ENCODE results near the gene NFKBIB. TPM values are rescaled to one million over a fixed set of nuclear protein-coding genes. Genes with fewer than 3 reads are reported as not detected.

The NFKBIB gene
- polyA plus RNA-seq, 3 donors, result 6.7 to 29.4 (median 9.0) TPM

- intact Hi-C loops (cut with micrococcal nuclease), result loop anchor here in 1 of 2 donors (10.0 kb wide), 2 partner anchors 190 to 520 kb away; partner anchors contain the start of gene FAM98C
- Mint-ChIP-seq H3K27me3 (ENCODE audit: low read depth in 3 of 3) (no peaks in the 10 kb centered on the region), H3K36me3 (peaks cover 35 to 54% of the 10 kb centered on the region in 2 donors), H3K9me3 (peaks cover 0 to 4% (median 0%) of the 10 kb centered on the region in 7 donors), H3K27ac (peak overlapping the region in 1 of 7 donors; percentile 4), H3K4me3 (no peak overlapping the region), H3K4me1 (peaks cover under 1% of the 10 kb centered on the region)
- peaks cover 24 to 34% of the 10 kb centered on the region in 2 donors for H3K36me3 ChIP-seq (replicated peaks in 1 of 2; ENCODE audit: control insufficient read depth in 1 of 2, insufficient read depth in 2 of 2, low read length in 2 of 2)
- TF ChIP-seq CTCF (IDR thresholded peaks at IDR 0.05), result no peak
- H3K4me2 ChIP-seq (replicated peaks; ENCODE audit: extremely low read depth, low read length, poor library complexity, severe bottlenecking), result no peak overlapping the region
- H3K27ac ChIP-seq (ENCODE audit: low read depth in 1 of 2, low read length in 2 of 2), result no peak overlapping the region
- H3K4me1 ChIP-seq (ENCODE audit: control insufficient read depth in 1 of 2, insufficient read depth in 2 of 2, low read length in 2 of 2), result peaks cover under 1 to 2% of the 10 kb centered on the region in 2 donors
- H4K20me1 ChIP-seq (ENCODE audit: insufficient read depth, low read length), result no peaks in the 10 kb centered on the region
- H3K9me3 ChIP-seq (replicated peaks in 1 of 2; ENCODE audit: control insufficient read depth in 1 of 2, insufficient read depth in 1 of 2, low read length in 2 of 2), result no peaks in the 10 kb centered on the region
- H3K9ac ChIP-seq (ENCODE audit: insufficient read depth, low read length, poor library complexity, severe bottlenecking), result no peak overlapping the region
- no peak overlapping the region for H2AFZ ChIP-seq (ENCODE audit: insufficient read depth, low read depth, low read length, poor library complexity, severe bottlenecking)
- no peak for DNase-seq
- H3K27me3 ChIP-seq (ENCODE audit: control insufficient read depth in 2 of 2, insufficient read depth in 2 of 2, low read length in 2 of 2), result no peaks in the 10 kb centered on the region
- peaks cover 5% of the 10 kb centered on the region for H3K79me2 ChIP-seq (ENCODE audit: insufficient read depth, low read length)
- no peak overlapping the region for H3K4me3 ChIP-seq (replicated peaks in 1 of 3; ENCODE audit: low read depth in 2 of 3, low read length in 3 of 3)
- 98% methylated on average over 7 of the region's 7 CpGs for WGBS (ENCODE audit: insufficient coverage)
Observed at GRCh38 chr19:38924388-38924787, 24.6 kb downstream of the NFKBIB start.

- H3K4me1 Mint-ChIP-seq, result peaks cover 15% of the 10 kb centered on the region
- WGBS (ENCODE audit: insufficient coverage), result no CpG with 5 or more reads among the region's 4 CpGs
- intact Hi-C loops (cut with micrococcal nuclease), result loop anchor here in 1 of 2 donors (10.0 kb wide), 2 partner anchors 194 to 524 kb away; partner anchors contain the start of gene FAM98C
- H4K20me1 ChIP-seq (ENCODE audit: insufficient read depth, low read length), result no peaks in the 10 kb centered on the region
- no peak overlapping the region for H3K4me3 ChIP-seq (replicated peaks in 1 of 3; ENCODE audit: low read depth in 2 of 3, low read length in 3 of 3)
- H3K9me3 Mint-ChIP-seq, result peaks cover 0 to 3% (median 1%) of the 10 kb centered on the region in 7 donors
- H3K9me3 ChIP-seq (replicated peaks in 1 of 2; ENCODE audit: control insufficient read depth in 1 of 2, insufficient read depth in 1 of 2, low read length in 2 of 2), result no peaks in the 10 kb centered on the region
- H3K36me3 Mint-ChIP-seq, result peaks cover 30 to 48% of the 10 kb centered on the region in 2 donors
- no peaks in the 10 kb centered on the region for H3K27me3 ChIP-seq (ENCODE audit: control insufficient read depth in 2 of 2, insufficient read depth in 2 of 2, low read length in 2 of 2)
- peaks cover 27% of the 10 kb centered on the region for H3K79me2 ChIP-seq (ENCODE audit: insufficient read depth, low read length)
- peaks cover 16 to 25% of the 10 kb centered on the region in 2 donors for H3K4me1 ChIP-seq (ENCODE audit: control insufficient read depth in 1 of 2, insufficient read depth in 2 of 2, low read length in 2 of 2)
- no peak overlapping the region for H3K9ac ChIP-seq (ENCODE audit: insufficient read depth, low read length, poor library complexity, severe bottlenecking)
- no peak overlapping the region for H3K4me3 Mint-ChIP-seq
- no peak for TF ChIP-seq CTCF (IDR thresholded peaks at IDR 0.05)
- DNase-seq, result no peak
- H3K27ac Mint-ChIP-seq, result peak overlapping the region in 3 of 7 donors; percentile 22 to 40 (median 36)
- H3K4me2 ChIP-seq (replicated peaks; ENCODE audit: extremely low read depth, low read length, poor library complexity, severe bottlenecking), result no peak overlapping the region
- H3K36me3 ChIP-seq (replicated peaks in 1 of 2; ENCODE audit: control insufficient read depth in 1 of 2, insufficient read depth in 2 of 2, low read length in 2 of 2), result peaks cover 25 to 31% of the 10 kb centered on the region in 2 donors
- H2AFZ ChIP-seq (ENCODE audit: insufficient read depth, low read depth, low read length, poor library complexity, severe bottlenecking), result no peak overlapping the region
- no peak overlapping the region for H3K27ac ChIP-seq (ENCODE audit: low read depth in 1 of 2, low read length in 2 of 2)
- no peaks in the 10 kb centered on the region for H3K27me3 Mint-ChIP-seq (ENCODE audit: low read depth in 3 of 3)
Observed at GRCh38 chr19:38928391-38929001, 28.7 kb downstream of the NFKBIB start.

Data from CD14-positive monocyte (primary cell).